Left ventricle myocardium inferior (tissue), 1 donor: ENCODE results near the gene MTG2. TPM values are rescaled to one million over a fixed set of nuclear protein-coding genes. Genes with fewer than 3 reads are reported as not detected.

Source experiments
- DNase-seq: peaks from one replicate; pipeline ENCODE4 v3.0.0-alpha.2; 2020
- H3K27ac ChIP-seq: fragments of 200-600 bp; replicated peaks from 2 replicates; pipeline ENCODE4 v1.8.0; 2021
- H3K27me3 ChIP-seq: fragments of 200-600 bp; 2 replicates; pipeline ENCODE4 v1.8.0; 2021; ENCODE audit warnings: low read depth
- H3K36me3 ChIP-seq: fragments of 200-600 bp; 2 replicates; pipeline ENCODE4 v1.8.0; 2021
- H3K4me1 ChIP-seq: fragments of 200-600 bp; 2 replicates; pipeline ENCODE4 v1.8.0; 2021
- H3K4me3 ChIP-seq: fragments of 200-600 bp; 2 replicates; pipeline ENCODE4 v1.8.0; 2021; ENCODE audit warnings: mild to moderate bottlenecking, moderate library complexity
- H3K9me3 ChIP-seq: fragments of 200-600 bp; replicated peaks from 2 replicates; pipeline ENCODE4 v1.8.0; 2021
- intact Hi-C: fragments of 100-400 bp; cut with micrococcal nuclease; formaldehyde crosslinking; loops from one replicate; pipeline ENCODE4 v1.11.0; 2022
- total RNA-seq: library from RNA; stranded (reverse); fragmentation: NEBNext Ultra II Directional; extraction: Animal tissue kit (Norgen Biotek cat#: 25700); gene quantifications from one replicate; pipeline ENCODE4 v1.2.1, GENCODE V29; 2021
- TF ChIP-seq, protein P1 (sequence below): fragments of 200-600 bp; IDR thresholded peaks from 2 replicates; pipeline ENCODE4 v1.8.0; 2021; ENCODE audit warnings: antibody characterized with exemption, mild to moderate bottlenecking, borderline replicate concordance
- donor health status: DM: no; HTN: yes; CAD: no; lungs with severe emphysema.

Gene MTG2
- total RNA-seq, 1 donor from 2014 or later: 25.9 TPM

- no peaks in the 10 kb centered on the region for H3K4me1 ChIP-seq
- no peak overlapping the region for H3K4me3 ChIP-seq
- no peaks in the 10 kb centered on the region for H3K27me3 ChIP-seq
- H3K27ac ChIP-seq: no peak overlapping the region
- TF ChIP-seq, protein P1, sequence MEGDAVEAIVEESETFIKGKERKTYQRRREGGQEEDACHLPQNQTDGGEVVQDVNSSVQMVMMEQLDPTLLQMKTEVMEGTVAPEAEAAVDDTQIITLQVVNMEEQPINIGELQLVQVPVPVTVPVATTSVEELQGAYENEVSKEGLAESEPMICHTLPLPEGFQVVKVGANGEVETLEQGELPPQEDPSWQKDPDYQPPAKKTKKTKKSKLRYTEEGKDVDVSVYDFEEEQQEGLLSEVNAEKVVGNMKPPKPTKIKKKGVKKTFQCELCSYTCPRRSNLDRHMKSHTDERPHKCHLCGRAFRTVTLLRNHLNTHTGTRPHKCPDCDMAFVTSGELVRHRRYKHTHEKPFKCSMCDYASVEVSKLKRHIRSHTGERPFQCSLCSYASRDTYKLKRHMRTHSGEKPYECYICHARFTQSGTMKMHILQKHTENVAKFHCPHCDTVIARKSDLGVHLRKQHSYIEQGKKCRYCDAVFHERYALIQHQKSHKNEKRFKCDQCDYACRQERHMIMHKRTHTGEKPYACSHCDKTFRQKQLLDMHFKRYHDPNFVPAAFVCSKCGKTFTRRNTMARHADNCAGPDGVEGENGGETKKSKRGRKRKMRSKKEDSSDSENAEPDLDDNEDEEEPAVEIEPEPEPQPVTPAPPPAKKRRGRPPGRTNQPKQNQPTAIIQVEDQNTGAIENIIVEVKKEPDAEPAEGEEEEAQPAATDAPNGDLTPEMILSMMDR: no peak
- no peak for DNase-seq
- peaks cover 64% of the 10 kb centered on the region for H3K36me3 ChIP-seq
- H3K9me3 ChIP-seq: no peaks in the 10 kb centered on the region
- intact Hi-C loops: no loop called here
Measured at GRCh38 chr20:62168061-62168460, 14.8 kb upstream of the MTG2 start.

DNA sequence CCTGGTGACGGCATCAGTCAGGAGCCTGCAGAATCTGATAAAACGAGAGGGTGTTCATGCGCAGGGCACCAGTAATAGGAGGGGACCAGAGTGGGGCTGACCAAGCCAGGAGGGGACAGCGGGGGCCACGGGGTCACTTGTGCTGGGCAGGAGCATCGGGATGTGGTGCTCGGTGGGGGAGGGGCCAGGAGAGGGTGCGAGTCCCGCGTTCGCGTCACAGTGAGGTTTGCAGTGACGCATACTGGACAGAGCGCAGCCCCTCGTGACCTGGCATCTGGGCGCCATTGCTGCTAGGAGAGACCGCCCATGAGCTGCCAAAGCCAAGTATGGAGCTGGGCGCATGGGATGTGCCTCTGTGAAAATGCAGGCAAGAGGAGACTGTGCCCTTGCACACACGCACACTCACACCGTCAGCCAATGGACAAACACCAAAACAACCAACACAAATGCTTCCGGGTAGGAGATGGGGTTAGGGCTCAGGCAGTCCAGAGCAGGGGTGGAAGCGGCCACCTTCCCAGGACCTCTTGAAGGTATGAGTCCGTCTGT lies 13.9 kb upstream of the MTG2 start:
- no peak for DNase-seq
- Histone ChIP-seq H3K4me1 (no peaks in the 10 kb centered on the region), H3K27me3 (no peaks in the 10 kb centered on the region), H3K9me3 (no peaks in the 10 kb centered on the region), H3K27ac (no peak overlapping the region), H3K36me3 (peaks cover 64% of the 10 kb centered on the region), H3K4me3 (no peak overlapping the region)
- TF ChIP-seq, protein P1: no peak
- intact Hi-C loops: no loop called here

DNA sequence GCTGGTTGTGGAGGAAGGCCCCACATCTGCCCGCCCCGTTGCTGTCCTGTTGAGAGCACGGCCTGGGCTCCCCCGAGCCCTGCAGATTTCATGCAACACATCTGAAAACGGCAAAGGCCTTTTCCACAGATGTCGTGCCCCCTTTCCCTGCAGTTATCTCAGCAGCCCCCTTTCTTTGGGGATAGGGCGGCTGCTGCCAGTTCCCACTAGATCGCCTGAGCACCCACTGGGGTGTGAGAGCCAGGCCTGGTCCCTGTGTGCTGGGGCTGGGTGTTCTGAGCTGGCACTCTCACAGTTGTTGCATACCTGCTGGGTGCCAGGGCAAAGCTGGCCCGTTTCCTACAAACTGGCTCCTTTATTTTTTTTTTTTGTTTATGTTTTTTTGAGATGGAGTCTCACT lies 12.3 kb upstream of the MTG2 start:
- DNase-seq: no peak
- intact Hi-C loops: no loop called here
- TF ChIP-seq, protein P1: no peak
- H3K9me3 ChIP-seq: no peaks in the 10 kb centered on the region
- no peak overlapping the region for H3K4me3 ChIP-seq
- H3K27me3 ChIP-seq: no peaks in the 10 kb centered on the region
- H3K4me1 ChIP-seq: no peaks in the 10 kb centered on the region
- peaks cover 62% of the 10 kb centered on the region for H3K36me3 ChIP-seq
- H3K27ac ChIP-seq: no peak overlapping the region

GRCh38 chr20:62171245-62171644 lies 11.6 kb upstream of the MTG2 start:
- Histone ChIP-seq H3K27me3 (no peaks in the 10 kb centered on the region), H3K4me1 (no peaks in the 10 kb centered on the region), H3K4me3 (no peak overlapping the region), H3K9me3 (no peaks in the 10 kb centered on the region), H3K36me3 (peaks cover 60% of the 10 kb centered on the region), H3K27ac (peak overlapping the region; percentile 52)
- TF ChIP-seq, protein P1: no peak
- no peak for DNase-seq
- intact Hi-C loops: no loop called here

DNA sequence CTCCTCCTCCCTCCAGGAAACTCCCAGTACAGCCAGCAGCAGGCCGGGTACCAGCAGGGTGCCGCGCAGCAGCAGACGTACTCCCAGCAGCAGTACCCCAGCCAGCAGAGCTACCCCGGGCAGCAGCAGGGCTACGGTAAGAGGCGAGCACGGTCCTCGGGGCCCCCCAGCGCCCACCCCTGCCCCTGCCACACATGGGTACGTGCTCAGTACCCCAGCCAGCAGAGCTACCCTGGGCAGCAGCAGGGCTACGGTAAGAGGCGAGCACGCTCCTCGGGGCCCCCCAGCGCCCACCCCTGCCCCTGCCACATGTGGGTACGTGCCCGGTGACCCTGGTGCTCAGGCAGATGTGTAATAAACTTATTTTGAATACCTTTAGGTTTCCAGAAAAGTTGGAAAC lies 10.2 kb upstream of the MTG2 start:
- H3K9me3 ChIP-seq: no peaks in the 10 kb centered on the region
- peaks cover 47% of the 10 kb centered on the region for H3K36me3 ChIP-seq
- H3K4me3 ChIP-seq: no peak overlapping the region
- H3K27ac ChIP-seq: no peak overlapping the region
- intact Hi-C loops: no loop called here
- H3K4me1 ChIP-seq: no peaks in the 10 kb centered on the region
- H3K27me3 ChIP-seq: no peaks in the 10 kb centered on the region
- no peak for DNase-seq
- TF ChIP-seq, protein P1: no peak
